ENCODE measurements around the gene LMBR1.

The LMBR1 gene

DNA sequence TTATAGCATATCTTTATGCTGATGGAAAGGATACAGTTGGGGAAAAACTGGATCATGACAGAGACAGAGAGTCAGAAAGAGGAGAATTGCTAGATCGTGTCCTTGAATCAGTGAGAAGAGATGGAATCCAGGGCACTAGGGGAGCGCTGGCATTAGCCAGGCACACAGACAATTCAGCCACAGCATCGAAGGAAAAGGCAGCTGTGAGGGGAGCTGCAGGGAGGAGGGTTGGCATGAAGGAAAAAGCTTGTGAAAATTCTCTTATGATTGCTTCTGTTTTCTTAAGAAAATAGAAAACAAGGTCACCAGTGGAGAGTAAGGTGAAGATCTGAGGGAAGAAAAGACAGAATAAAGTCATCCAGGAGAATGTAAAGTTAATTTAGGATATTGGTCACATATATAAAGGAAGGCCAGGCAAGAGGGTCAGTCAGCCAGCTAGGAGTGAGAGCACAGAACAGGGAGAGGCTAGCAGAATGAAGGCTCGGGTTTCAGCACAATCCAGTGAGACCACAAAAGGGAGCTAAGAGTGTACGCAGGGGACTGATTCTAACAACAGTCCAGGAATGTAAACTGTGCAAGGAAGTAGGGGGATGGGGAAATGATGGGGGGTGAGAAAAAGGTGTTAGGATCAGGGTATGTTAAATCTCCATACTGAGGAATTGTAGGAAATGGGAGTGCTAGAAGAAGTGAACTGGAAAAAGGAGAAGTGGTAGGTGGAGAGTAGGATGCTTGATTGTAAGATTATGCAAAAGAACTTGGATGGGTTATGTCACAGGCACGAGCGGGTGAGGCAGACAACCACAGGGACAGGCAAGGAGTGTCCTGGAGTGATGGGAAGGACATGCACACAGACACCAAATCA is 140.4 kb downstream of the LMBR1 start:
- Mint-ChIP-seq H3K27me3 (no peaks in the 10 kb centered on the region), H3K4me3 (no peak overlapping the region), H3K36me3 (peaks cover 23% of the 10 kb centered on the region), H3K27ac (no peak overlapping the region), H3K9me3 (ENCODE audit: low read depth) (no peaks in the 10 kb centered on the region), H3K4me1 (ENCODE audit: low read depth) (no peaks in the 10 kb centered on the region)

DNA sequence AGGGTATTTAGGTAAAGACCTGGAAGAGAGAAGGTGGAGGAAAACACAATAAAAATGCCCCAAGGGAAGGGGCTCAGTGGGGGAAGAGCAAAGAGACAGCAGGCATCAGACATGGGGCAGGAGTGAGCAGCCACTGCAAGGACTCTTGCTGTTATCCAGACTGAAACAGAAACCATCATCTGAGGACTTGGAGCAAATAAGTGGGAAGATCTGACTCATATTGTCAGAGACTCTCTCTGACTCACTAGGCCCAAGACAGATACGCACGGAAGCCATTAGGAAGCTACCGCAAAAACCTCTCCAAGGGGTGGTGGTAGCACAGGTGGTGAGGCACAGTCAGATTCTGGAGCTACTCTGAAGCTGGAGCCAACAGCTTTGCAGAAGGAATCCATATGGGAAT is 141.7 kb downstream of the LMBR1 start:
- Mint-ChIP-seq H3K27ac (no peak overlapping the region), H3K4me1 (ENCODE audit: low read depth) (peaks cover 2% of the 10 kb centered on the region), H3K4me3 (peak overlapping the region; percentile 8), H3K27me3 (no peaks in the 10 kb centered on the region), H3K9me3 (ENCODE audit: low read depth) (no peaks in the 10 kb centered on the region), H3K36me3 (peaks cover 20% of the 10 kb centered on the region)

DNA sequence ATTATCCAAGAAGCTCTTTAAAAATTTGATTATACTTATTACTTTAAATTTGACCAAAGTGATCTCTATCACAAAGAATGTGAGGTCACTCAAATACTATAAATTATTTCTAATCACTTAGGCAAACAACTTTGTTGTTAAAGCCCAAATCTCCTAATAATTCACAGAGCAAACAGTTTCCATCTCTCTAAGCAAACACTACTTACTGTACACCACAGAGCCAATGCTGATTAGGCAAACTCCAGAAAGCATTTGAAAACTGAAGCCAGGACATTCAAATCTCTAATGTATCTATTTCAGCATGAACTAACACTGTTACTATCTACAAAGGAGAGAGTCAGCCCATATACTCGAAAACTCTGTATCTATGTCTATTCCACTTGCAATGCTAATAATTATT is 145.3 kb downstream of the LMBR1 start:
- H3K9me3 Mint-ChIP-seq (ENCODE audit: low read depth): no peaks in the 10 kb centered on the region
- no peak overlapping the region for H3K27ac Mint-ChIP-seq
- H3K27me3 Mint-ChIP-seq: no peaks in the 10 kb centered on the region
- no peak overlapping the region for H3K4me3 Mint-ChIP-seq
- peaks cover 27% of the 10 kb centered on the region for H3K36me3 Mint-ChIP-seq
- peaks cover 3% of the 10 kb centered on the region for H3K4me1 Mint-ChIP-seq (ENCODE audit: low read depth)

DNA sequence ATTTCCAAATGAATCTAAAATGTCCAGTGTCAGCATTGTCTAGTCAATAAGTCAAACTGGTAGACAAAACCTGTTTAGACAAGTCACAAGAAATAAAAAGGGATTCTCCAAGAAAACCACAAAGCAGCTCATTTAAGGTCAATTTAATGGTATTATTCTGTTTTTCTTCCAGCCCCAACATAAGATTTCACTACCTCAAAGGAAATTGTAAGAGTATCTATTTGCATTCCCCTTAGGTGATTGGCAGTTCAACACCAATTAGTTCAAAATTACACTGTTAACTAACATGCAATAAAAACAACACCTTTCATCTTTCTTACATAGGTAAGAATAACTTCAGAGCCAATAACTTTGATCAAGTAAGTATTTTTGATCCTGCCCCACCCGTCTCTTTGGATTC is 146.1 kb downstream of the LMBR1 start:
- peaks cover 4% of the 10 kb centered on the region for H3K4me1 Mint-ChIP-seq (ENCODE audit: low read depth)
- no peak overlapping the region for H3K27ac Mint-ChIP-seq
- no peaks in the 10 kb centered on the region for H3K9me3 Mint-ChIP-seq (ENCODE audit: low read depth)
- no peak overlapping the region for H3K4me3 Mint-ChIP-seq
- no peaks in the 10 kb centered on the region for H3K27me3 Mint-ChIP-seq
- H3K36me3 Mint-ChIP-seq: peaks cover 35% of the 10 kb centered on the region

DNA sequence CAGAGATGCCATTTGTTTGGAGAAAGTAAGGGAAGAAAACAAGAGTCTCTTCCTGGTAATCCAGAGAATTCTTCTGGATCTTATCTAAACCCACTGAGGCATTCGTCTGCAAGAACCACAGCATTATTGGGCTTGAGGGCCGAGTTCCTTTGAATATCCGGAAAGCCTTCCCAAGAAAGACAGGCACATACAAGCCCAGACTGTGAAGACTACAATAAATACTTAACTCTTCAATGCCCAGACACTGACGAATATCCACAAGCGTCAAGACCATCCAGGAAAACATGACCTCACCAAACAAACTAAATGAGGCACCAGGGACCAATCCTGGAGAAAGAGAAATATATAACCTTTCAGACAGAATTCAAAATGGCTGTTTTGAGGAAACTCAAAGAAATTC is 153.4 kb downstream of the LMBR1 start:
- Mint-ChIP-seq H3K36me3 (peaks cover 51% of the 10 kb centered on the region), H3K4me1 (ENCODE audit: low read depth) (peaks cover 4% of the 10 kb centered on the region), H3K27me3 (no peaks in the 10 kb centered on the region), H3K9me3 (ENCODE audit: low read depth) (peaks cover 15% of the 10 kb centered on the region), H3K27ac (no peak overlapping the region), H3K4me3 (no peak overlapping the region)

DNA sequence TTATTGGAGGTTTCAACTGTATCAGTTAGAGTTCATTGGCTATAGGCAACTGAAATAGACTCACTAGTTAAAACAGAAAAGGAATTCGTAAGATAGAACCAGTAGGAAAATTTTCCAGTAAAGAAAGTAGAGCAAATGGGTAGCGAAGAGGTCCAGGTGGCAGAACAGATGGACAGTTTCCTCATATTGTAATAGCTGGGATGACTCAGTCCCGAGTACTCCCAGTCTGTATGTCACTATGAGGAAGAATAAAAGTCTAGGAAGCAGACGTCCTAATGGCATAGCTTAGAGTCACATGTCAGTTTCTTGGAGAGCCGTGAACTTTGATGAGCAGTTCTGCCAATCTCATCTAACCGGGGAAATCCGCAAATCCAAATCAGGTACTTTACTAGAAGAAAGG is 157.1 kb downstream of the LMBR1 start:
- no peak overlapping the region for H3K27ac Mint-ChIP-seq
- H3K9me3 Mint-ChIP-seq (ENCODE audit: low read depth): peaks cover 29% of the 10 kb centered on the region
- no peaks in the 10 kb centered on the region for H3K27me3 Mint-ChIP-seq
- H3K4me1 Mint-ChIP-seq (ENCODE audit: low read depth): no peaks in the 10 kb centered on the region
- peaks cover 65% of the 10 kb centered on the region for H3K36me3 Mint-ChIP-seq
- no peak overlapping the region for H3K4me3 Mint-ChIP-seq

DNA sequence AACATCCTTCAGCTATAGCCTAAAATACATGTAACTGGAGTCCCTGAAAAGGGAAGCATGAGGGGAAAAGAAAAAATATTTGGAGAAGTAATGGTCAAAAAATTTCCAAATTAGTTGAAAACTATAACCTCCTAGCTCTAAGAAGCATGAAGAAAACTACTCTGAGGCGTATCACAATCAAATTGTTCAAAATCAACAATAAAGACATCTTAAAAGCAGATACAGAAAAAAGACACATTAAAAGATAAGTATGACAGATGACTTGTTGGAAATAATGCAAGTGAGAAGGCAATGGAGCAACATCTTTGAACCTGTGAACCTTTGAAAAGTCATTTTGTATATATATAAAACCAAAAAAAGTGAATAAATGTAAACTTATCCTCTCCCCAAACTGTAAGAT is 159.3 kb downstream of the LMBR1 start:
- Mint-ChIP-seq H3K4me1 (ENCODE audit: low read depth) (no peaks in the 10 kb centered on the region), H3K36me3 (peaks cover 68% of the 10 kb centered on the region), H3K27ac (no peak overlapping the region), H3K4me3 (no peak overlapping the region), H3K9me3 (ENCODE audit: low read depth) (peaks cover 29% of the 10 kb centered on the region), H3K27me3 (no peaks in the 10 kb centered on the region)

DNA sequence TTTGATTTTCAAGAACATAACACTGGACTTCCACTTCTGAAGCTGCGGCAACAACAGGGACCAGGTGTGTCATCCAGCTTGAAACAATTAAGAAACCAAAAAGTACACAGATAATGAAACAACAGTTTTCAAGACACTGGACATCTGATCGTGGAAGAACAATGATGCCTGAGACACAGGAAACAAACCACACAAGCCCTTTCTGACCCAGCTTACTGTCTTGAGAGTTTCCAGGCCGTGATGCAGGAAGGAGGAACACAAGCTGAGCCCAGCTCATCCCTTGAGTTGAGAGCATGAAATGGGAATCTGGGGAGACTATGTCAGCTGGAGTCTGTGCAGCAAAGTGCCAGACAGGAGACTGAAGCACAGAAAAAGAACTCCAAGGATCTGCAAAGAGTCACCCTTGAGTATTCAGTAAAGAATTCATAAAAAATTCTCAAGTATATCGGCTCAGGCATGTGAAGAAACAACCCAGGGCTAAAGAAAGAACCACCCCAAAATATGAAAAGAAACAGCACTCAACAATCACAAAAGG is 160.8 kb downstream of the LMBR1 start:
- H3K27ac Mint-ChIP-seq: no peak overlapping the region
- H3K4me1 Mint-ChIP-seq (ENCODE audit: low read depth): peaks cover 3% of the 10 kb centered on the region
- H3K9me3 Mint-ChIP-seq (ENCODE audit: low read depth): peaks cover 29% of the 10 kb centered on the region
- no peaks in the 10 kb centered on the region for H3K27me3 Mint-ChIP-seq
- H3K36me3 Mint-ChIP-seq: peaks cover 60% of the 10 kb centered on the region
- no peak overlapping the region for H3K4me3 Mint-ChIP-seq

DNA sequence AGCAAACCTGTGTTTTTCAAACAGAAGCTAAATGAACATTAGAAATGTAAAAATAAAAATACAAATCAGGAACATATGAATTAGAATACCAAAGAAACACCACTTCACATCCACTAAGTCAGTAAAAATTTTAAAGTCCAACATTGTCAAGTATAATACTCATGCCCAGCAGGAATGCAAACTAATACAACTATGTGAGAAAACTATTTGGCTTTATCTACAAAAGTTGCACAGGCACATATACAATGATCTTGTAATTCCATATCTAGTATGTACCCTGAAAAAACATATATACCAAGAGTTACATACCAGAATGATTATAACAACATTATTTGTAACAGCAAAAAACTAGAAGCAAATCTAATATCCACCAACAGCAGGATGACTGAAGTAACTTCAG is 161.3 kb downstream of the LMBR1 start:
- Mint-ChIP-seq H3K27me3 (no peaks in the 10 kb centered on the region), H3K36me3 (peaks cover 54% of the 10 kb centered on the region)

DNA sequence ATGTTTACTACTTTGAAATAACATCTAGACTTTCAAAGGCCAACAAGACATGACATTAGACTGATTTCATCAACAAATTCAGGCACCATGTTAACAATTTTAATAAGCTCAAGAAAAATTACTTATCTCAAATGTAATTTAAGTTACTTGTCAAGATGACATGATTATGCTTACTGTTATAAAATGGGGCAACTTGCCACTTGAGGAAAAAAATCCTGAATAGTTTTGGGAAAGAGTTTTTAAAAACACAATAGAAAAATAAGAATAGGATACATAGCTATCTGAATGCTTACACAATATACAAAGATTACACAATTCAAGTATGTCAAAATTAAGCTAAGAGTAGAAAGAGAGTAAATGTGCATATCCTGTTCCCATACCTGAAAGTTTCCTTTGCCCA is 167.0 kb downstream of the LMBR1 start:
- no peak overlapping the region for H3K4me3 Mint-ChIP-seq
- no peaks in the 10 kb centered on the region for H3K27me3 Mint-ChIP-seq
- H3K27ac Mint-ChIP-seq: no peak overlapping the region
- peaks cover 14% of the 10 kb centered on the region for H3K36me3 Mint-ChIP-seq
- no peaks in the 10 kb centered on the region for H3K9me3 Mint-ChIP-seq (ENCODE audit: low read depth)
- peaks cover 6% of the 10 kb centered on the region for H3K4me1 Mint-ChIP-seq (ENCODE audit: low read depth)

More for the DNA sequence above, 161.3 kb downstream of the LMBR1 start:
- Mint-ChIP-seq H3K4me3 (no peak overlapping the region), H3K9me3 (ENCODE audit: low read depth) (peaks cover 27% of the 10 kb centered on the region), H3K27ac (no peak overlapping the region), H3K4me1 (ENCODE audit: low read depth) (peaks cover 3% of the 10 kb centered on the region)

DNA sequence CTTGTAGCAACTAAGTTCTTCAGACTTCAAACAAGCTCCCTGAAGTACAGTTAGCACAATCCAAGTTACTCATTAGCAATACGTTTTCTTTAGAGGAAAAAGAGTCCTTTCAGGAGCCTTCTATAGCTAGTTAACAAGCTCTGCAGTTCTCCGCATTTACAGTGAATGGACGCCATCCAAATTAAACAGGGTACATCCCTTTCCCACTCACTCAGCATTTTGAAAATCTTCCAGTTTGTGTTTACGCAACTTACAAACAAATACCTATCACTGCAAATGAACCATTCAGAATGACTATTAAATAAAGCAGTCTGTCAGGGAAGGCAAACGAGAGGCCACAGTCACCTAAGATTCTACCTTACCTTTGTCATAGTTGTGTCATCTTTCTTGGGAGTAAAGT is 167.9 kb downstream of the LMBR1 start:
- Mint-ChIP-seq H3K27me3 (no peaks in the 10 kb centered on the region), H3K4me1 (ENCODE audit: low read depth) (peaks cover 6% of the 10 kb centered on the region), H3K27ac (no peak overlapping the region), H3K36me3 (peaks cover 13% of the 10 kb centered on the region), H3K9me3 (ENCODE audit: low read depth) (no peaks in the 10 kb centered on the region), H3K4me3 (no peak overlapping the region)

DNA sequence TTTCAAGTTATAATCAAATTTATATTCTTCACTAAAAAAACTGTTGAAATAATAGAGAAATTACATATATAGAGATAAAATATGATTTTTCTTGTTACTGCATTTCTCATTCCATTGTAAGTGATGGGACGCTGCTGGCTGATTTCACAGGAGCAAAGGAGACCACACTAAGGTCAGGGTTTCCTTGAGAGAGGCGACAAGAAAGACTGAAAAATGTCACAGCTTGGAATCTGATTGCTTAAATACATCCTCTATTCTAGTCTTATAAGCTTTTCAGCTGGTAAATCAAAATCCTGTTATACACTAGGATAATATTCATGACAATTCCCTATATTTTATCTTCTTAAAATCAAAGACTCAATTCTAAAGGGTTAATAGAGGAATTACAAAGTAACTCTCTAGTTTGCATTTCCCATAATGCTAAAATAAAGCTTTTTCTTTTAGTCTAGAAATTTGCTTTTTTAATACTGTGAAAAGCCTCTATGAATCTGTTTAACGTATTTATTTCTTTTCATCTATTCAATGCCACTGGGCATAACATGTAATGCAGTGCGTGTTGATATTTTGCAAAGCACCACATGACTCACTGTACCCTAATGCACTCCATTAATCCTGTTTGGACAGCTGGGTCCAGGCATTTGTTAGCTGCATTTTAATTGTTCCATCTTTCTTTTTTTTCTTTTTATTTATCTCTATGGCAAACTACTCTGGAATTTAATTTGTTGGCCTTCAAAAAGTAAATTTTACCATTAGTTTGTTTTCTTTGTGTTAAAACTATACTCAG is 170.7 kb downstream of the LMBR1 start:
- H3K4me3 Mint-ChIP-seq: no peak overlapping the region
- H3K27me3 Mint-ChIP-seq: no peaks in the 10 kb centered on the region
- peaks cover 15% of the 10 kb centered on the region for H3K36me3 Mint-ChIP-seq
- H3K9me3 Mint-ChIP-seq (ENCODE audit: low read depth): no peaks in the 10 kb centered on the region
- no peak overlapping the region for H3K27ac Mint-ChIP-seq
- peaks cover 4% of the 10 kb centered on the region for H3K4me1 Mint-ChIP-seq (ENCODE audit: low read depth)

DNA sequence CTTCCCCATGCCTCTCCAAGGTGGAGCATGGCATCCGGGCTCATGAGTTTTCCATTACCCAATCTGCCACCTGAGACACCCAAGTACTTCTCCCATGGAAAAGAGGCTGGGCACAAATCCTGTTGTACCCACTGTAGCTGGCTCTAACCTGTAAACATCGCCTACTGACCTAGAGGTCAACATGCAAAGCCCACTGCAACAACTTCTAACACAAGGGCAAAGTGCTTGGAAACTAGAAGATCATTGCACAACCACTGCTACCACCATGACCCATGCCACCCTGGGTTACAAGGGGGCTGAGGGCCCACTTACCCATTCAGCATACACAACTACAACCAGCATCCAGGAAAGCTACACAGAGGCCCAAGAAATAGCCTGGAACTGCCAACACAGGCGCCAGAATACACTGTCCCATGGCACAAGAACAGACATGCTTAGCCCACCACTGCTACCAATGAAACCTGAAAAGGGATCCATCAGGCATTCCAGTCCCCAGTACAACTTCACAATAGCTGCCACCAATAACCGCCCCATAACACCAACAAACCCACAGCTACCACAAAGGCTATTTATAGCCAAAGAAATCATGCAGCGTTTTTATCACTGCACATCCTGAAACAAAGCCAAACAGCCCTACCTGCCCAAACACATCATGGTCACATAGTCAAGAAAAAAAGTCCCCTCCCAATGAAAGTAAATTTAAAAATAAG is 189.1 kb downstream of the LMBR1 start:
- peaks cover 13% of the 10 kb centered on the region for H3K4me1 Mint-ChIP-seq (ENCODE audit: low read depth)
- peaks cover 11% of the 10 kb centered on the region for H3K9me3 Mint-ChIP-seq (ENCODE audit: low read depth)
- H3K4me3 Mint-ChIP-seq: no peak overlapping the region
- H3K27me3 Mint-ChIP-seq: no peaks in the 10 kb centered on the region
- no peak overlapping the region for H3K27ac Mint-ChIP-seq
- peaks cover 61% of the 10 kb centered on the region for H3K36me3 Mint-ChIP-seq

DNA sequence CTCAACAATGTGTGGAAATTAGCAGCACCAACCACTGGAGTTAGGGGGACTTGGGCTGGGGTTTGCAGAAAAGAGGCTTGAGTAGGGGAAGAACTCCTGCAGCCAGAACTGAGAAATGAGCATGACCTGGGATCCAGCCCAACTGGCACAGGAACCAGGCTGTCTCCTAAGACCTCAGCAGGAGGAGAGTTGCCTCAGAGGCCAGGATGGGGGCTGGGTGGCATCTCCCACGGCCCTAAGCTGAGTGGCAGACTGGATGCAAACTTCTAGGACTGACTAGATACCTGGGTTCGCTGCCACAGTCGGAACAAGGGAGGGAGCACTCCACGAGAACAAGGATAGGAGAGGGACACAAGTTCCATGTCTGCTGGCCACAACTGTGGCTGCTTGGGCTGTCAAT is 189.8 kb downstream of the LMBR1 start:
- Mint-ChIP-seq H3K27ac (no peak overlapping the region), H3K4me3 (no peak overlapping the region), H3K9me3 (ENCODE audit: low read depth) (peaks cover 11% of the 10 kb centered on the region), H3K4me1 (ENCODE audit: low read depth) (peaks cover 13% of the 10 kb centered on the region), H3K36me3 (peaks cover 64% of the 10 kb centered on the region), H3K27me3 (no peaks in the 10 kb centered on the region)

DNA sequence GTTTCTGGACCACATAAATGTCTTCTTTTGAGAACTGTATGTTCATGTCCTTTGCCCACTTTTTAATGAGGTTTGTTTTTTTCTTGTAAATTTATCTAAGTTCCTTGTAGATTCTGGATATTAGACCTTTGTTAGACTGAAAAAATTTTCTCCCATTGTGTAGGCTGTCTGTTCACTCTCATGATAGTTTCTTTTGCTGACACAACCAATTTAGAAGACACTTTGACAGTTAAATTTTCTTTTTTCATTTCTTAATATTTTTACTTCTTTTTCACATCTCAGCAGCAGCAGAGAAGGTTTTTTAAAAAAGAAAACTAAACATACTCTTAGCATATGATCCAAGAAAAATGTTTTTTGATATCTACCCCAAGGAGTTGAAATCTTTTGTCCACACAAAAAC is 190.6 kb downstream of the LMBR1 start:
- no peak overlapping the region for H3K4me3 Mint-ChIP-seq
- no peak overlapping the region for H3K27ac Mint-ChIP-seq
- no peaks in the 10 kb centered on the region for H3K27me3 Mint-ChIP-seq
- H3K36me3 Mint-ChIP-seq: peaks cover 64% of the 10 kb centered on the region
- peaks cover 13% of the 10 kb centered on the region for H3K4me1 Mint-ChIP-seq (ENCODE audit: low read depth)
- H3K9me3 Mint-ChIP-seq (ENCODE audit: low read depth): peaks cover 19% of the 10 kb centered on the region
